IMR-90 (cell line): Measurements from ENCODE around the gene GREB1L. TPM values are rescaled to one million over a fixed set of nuclear protein-coding genes. Genes with fewer than 3 reads are reported as not detected.

Experiments
- ATAC-seq: fragments of 200-7000 bp; cut with Tn5 transposase; 2 replicates; pipeline ENCODE4 v1.9.1; 2020; ENCODE audit warnings: low read depth, mild to moderate bottlenecking, moderate library complexity
- BruUV-seq: library from RNA; stranded (reverse); fragments of 400-500 nt; replicated peaks from 2 replicates; lab custom pipeline; 2021; lab: Mats Ljungman, UMichigan
- CTCF ChIA-PET: fragments of 300-600 bp; formaldehyde crosslinking; extraction: SDS; loops from one replicate; lab custom pipeline; 2021; ENCODE audit warnings: antibody characterized with exemption; lab: Yijun Ruan, JAX
- POLR2A ChIA-PET: fragments of 300-600 bp; sonication (Branson Sonifier 250); formaldehyde crosslinking; loops from one replicate; lab custom pipeline; 2022; ENCODE audit warnings: antibody characterized with exemption; ENCODE audit not compliant: unreplicated experiment; lab: Charles Lee
- DNase-seq: peaks from one replicate; pipeline ENCODE4 v3.0.0; 2013
- H2AFZ ChIP-seq: replicated peaks from 2 replicates; pipeline ENCODE3; 2013; ENCODE audit warnings: low read length, mild to moderate bottlenecking; ENCODE audit not compliant: poor library complexity
- H2AK5ac ChIP-seq: 2 replicates; pipeline ENCODE4 v1.6.1; 2013; ENCODE audit warnings: low read depth, low read length, inconsistent platforms
- H2AK9ac ChIP-seq: replicated peaks from 2 replicates; pipeline ENCODE3; 2013; ENCODE audit warnings: mild to moderate bottlenecking, low read depth, low read length, moderate library complexity; ENCODE audit not compliant: poor library complexity
- H2BK120ac ChIP-seq: 2 replicates; pipeline ENCODE4 v1.6.1; 2013; ENCODE audit warnings: low read depth, low read length, inconsistent platforms
- H2BK15ac ChIP-seq: 3 replicates; pipeline ENCODE4 v1.6.1; 2013; ENCODE audit warnings: low read depth, low read length, inconsistent platforms
- H2BK20ac ChIP-seq: 2 replicates; pipeline ENCODE4 v1.6.1; 2013; ENCODE audit warnings: low read depth, mild to moderate bottlenecking, inconsistent platforms, low read length, moderate library complexity
- H2BK5ac ChIP-seq: 2 replicates; pipeline ENCODE4 v1.6.1; 2013; ENCODE audit warnings: mild to moderate bottlenecking, low read depth, low read length, inconsistent platforms; ENCODE audit not compliant: poor library complexity, severe bottlenecking
- H3K14ac ChIP-seq: replicated peaks from 2 replicates; pipeline ENCODE4 v1.6.1; 2013; ENCODE audit warnings: low read depth, low read length, inconsistent platforms
- H3K18ac ChIP-seq: 2 replicates; pipeline ENCODE4 v1.6.1; 2013; ENCODE audit warnings: low read depth, low read length, control low read depth
- H3K23ac ChIP-seq: 2 replicates; pipeline ENCODE4 v1.6.1; 2013; ENCODE audit warnings: low read depth, low read length, inconsistent platforms
- H3K27ac ChIP-seq: 2 replicates; pipeline ENCODE4 v1.5.1; 2013; ENCODE audit warnings: mild to moderate bottlenecking, control low read depth, low read length; ENCODE audit not compliant: insufficient read depth
- H3K27me3 ChIP-seq: 2 replicates; pipeline ENCODE4 v1.6.1; 2013; ENCODE audit warnings: low read length; ENCODE audit not compliant: control insufficient read depth, insufficient read depth
- H3K36me3 ChIP-seq: 2 replicates; pipeline ENCODE4 v1.6.1; 2013; ENCODE audit warnings: low read length, mixed read lengths; ENCODE audit not compliant: control insufficient read depth, insufficient read depth
- H3K4ac ChIP-seq: 2 replicates; pipeline ENCODE4 v1.6.1; 2013; ENCODE audit warnings: low read depth, low read length, inconsistent platforms
- H3K4me1 ChIP-seq: 2 replicates; pipeline ENCODE4 v1.6.1; 2013; ENCODE audit warnings: low read length, mixed read lengths; ENCODE audit not compliant: control insufficient read depth, insufficient read depth
- H3K4me2 ChIP-seq: 2 replicates; pipeline ENCODE4 v1.6.1; 2013; ENCODE audit warnings: low read depth, mild to moderate bottlenecking, control low read depth, low read length, moderate library complexity
- H3K4me3 ChIP-seq: 2 replicates; pipeline ENCODE4 v1.5.1; 2013; ENCODE audit warnings: low read depth, mild to moderate bottlenecking, control low read depth, low read length, moderate library complexity; ENCODE audit not compliant: insufficient read depth
- H3K56ac ChIP-seq: 2 replicates; pipeline ENCODE4 v1.6.1; 2013; ENCODE audit warnings: low read length, inconsistent platforms; ENCODE audit not compliant: insufficient read depth; ENCODE audit errors: extremely low read depth
- H3K79me1 ChIP-seq, 2 experiments: 2 replicates each; pipeline ENCODE4 v1.6.1; 2013; ENCODE audit warnings: low read length in 2 of 2, inconsistent platforms in 1 of 2, low read depth in 1 of 2
- H3K9ac ChIP-seq: 2 replicates; pipeline ENCODE4 v1.6.1; 2013; ENCODE audit warnings: low read depth, low read length, control low read depth
- H3K9me1 ChIP-seq: 2 replicates; pipeline ENCODE4 v1.6.1; 2013; ENCODE audit warnings: low read length, inconsistent platforms; ENCODE audit not compliant: insufficient read depth
- H3K9me3 ChIP-seq: 2 replicates; pipeline ENCODE4 v1.6.1; 2013; ENCODE audit warnings: low read length; ENCODE audit not compliant: control insufficient read depth, insufficient read depth
- H4K20me1 ChIP-seq: 2 replicates; pipeline ENCODE4 v1.6.1; 2013; ENCODE audit warnings: low read length, inconsistent platforms; ENCODE audit not compliant: insufficient read depth
- H4K5ac ChIP-seq: 2 replicates; pipeline ENCODE4 v1.6.1; 2013; ENCODE audit warnings: mild to moderate bottlenecking, low read depth, low read length, control low read depth
- H4K8ac ChIP-seq, 2 experiments: 2 replicates each; pipeline ENCODE4 v1.6.1; 2013; ENCODE audit warnings: low read depth in 2 of 2, low read length in 2 of 2, control low read depth in 1 of 2, inconsistent platforms in 1 of 2
- H4K91ac ChIP-seq: 2 replicates; pipeline ENCODE4 v1.6.1; 2013; ENCODE audit warnings: low read depth, low read length, inconsistent platforms; ENCODE audit not compliant: insufficient read depth
- BHLHE40 ChIP-seq: fragments of 150-350 bp; IDR thresholded peaks from 2 replicates; pipeline ENCODE4 v1.6.1; 2016; ENCODE audit warnings: mild to moderate bottlenecking, low read depth, low read length
- CEBPB ChIP-seq: IDR thresholded peaks from 2 replicates; pipeline ENCODE4 v1.6.1; 2012; ENCODE audit warnings: low read depth, low read length, improper control_type of control experiment
- CHD1 ChIP-seq: IDR thresholded peaks from 2 replicates; pipeline ENCODE4 v1.6.1; 2012; ENCODE audit warnings: low read depth, low read length, improper control_type of control experiment
- CTCF ChIP-seq: conservative IDR thresholded peaks from 2 replicates; pipeline ENCODE4 v1.5.1; 2012; ENCODE audit warnings: mild to moderate bottlenecking, low read depth, low read length, improper control_type of control experiment
- ELK1 ChIP-seq: fragments of 150-350 bp; IDR thresholded peaks from 2 replicates; pipeline ENCODE4 v1.6.1; 2016; ENCODE audit warnings: low read depth, mild to moderate bottlenecking, low read length, moderate library complexity, borderline replicate concordance
- FOS ChIP-seq: fragments of 150-350 bp; IDR thresholded peaks from 2 replicates; pipeline ENCODE4 v1.6.1; 2016; ENCODE audit warnings: low read depth, low read length
- MAFK ChIP-seq: IDR thresholded peaks from 2 replicates; pipeline ENCODE4 v1.6.1; 2012; ENCODE audit warnings: low read depth, low read length, improper control_type of control experiment
- MAZ ChIP-seq: IDR thresholded peaks from 2 replicates; pipeline ENCODE4 v1.6.1; 2012; ENCODE audit warnings: low read depth, mild to moderate bottlenecking, low read length, improper control_type of control experiment, moderate library complexity, borderline replicate concordance
- MXI1 ChIP-seq: IDR thresholded peaks from 2 replicates; pipeline ENCODE4 v1.6.1; 2012; ENCODE audit warnings: low read depth, mild to moderate bottlenecking, low read length, moderate library complexity, borderline replicate concordance
- NFE2L2 ChIP-seq: fragments of 150-350 bp; IDR thresholded peaks from 2 replicates; pipeline ENCODE4 v1.6.1; 2016; ENCODE audit warnings: low read depth, mild to moderate bottlenecking, low read length
- POLR2A ChIP-seq: IDR thresholded peaks from 2 replicates; pipeline ENCODE4 v1.6.1; 2012; ENCODE audit warnings: mild to moderate bottlenecking, low read depth, low read length
- RAD21 ChIP-seq: IDR thresholded peaks from 2 replicates; pipeline ENCODE4 v1.6.1; 2012; ENCODE audit warnings: low read length, improper control_type of control experiment
- RCOR1 ChIP-seq: IDR thresholded peaks from 2 replicates; pipeline ENCODE4 v1.6.1; 2012; ENCODE audit warnings: mild to moderate bottlenecking, low read length, improper control_type of control experiment; ENCODE audit not compliant: insufficient replicate concordance
- RFX5 ChIP-seq: IDR thresholded peaks from 2 replicates; pipeline ENCODE4 v1.8.0; 2012; ENCODE audit warnings: low read depth, mild to moderate bottlenecking, low read length, moderate library complexity
- SMC3 ChIP-seq: fragments of 150-350 bp; IDR thresholded peaks from 2 replicates; pipeline ENCODE4 v1.6.1; 2016; ENCODE audit warnings: low read depth, mild to moderate bottlenecking, antibody characterized with exemption, low read length, moderate library complexity
- USF2 ChIP-seq: fragments of 150-350 bp; IDR thresholded peaks from 2 replicates; pipeline ENCODE4 v1.6.1; 2017; ENCODE audit warnings: mild to moderate bottlenecking, antibody characterized with exemption, low read length, low read depth
- WGBS, 2 experiments: methylation state at CpG; one replicate each; pipeline versions ENCODE4 v1.1.5 to v1.1.7; 2013; ENCODE audit warnings: missing lambda C conversion rate in 2 of 2; ENCODE audit not compliant: insufficient read length in 1 of 2; ENCODE audit errors: extremely low coverage in 2 of 2; 5-methylcytosine and 5-hydroxymethylcytosine counted together
- dilution Hi-C: fragments of 300-500 bp; cut with HindIII; formaldehyde crosslinking; loops from one replicate; pipeline ENCODE4 v1.14.3; 2018; ENCODE audit warnings: low sequenced_read_pairs; ENCODE audit not compliant: unreplicated experiment
- in situ Hi-C: fragments of 300-500 bp; cut with MboI; formaldehyde crosslinking; loops from 3 replicates; pipeline ENCODE4 v1.14.3; 2019; ENCODE audit warnings: low sequenced_read_pairs, inconsistent platforms, mixed read lengths
- intact Hi-C: fragments of 100-400 bp; cut with micrococcal nuclease; formaldehyde crosslinking; loops from 2 replicates; pipeline ENCODE4 v1.10.0; 2022
- polyA plus RNA-seq, 3 experiments: library from polyadenylated mRNA; depleted of rRNA; stranded (reverse); fragments of >200 nt; gene quantifications; 2 replicates each; pipeline ENCODE4 v1.2.3, GENCODE V29; 2012; ENCODE audit warnings: low replicate concordance in 1 of 3
- total RNA-seq: library from RNA; depleted of rRNA; stranded (reverse); fragments of >200 nt; gene quantifications from 2 replicates; pipeline ENCODE4 v1.2.3, GENCODE V29; 2012

Gene GREB1L
- total and polyA plus RNA-seq, 2 of the 4 experiments (the other 2 are of a cell fraction): under 0.01 to 0.02 TPM

GRCh38 chr18:21210278-21210677 lies 31.8 kb upstream of the GREB1L start:
- in situ Hi-C loops: loop anchor here (25.0 kb wide), 1 partner anchor 727 kb away; no protein-coding TSS in a partner anchor
- POLR2A ChIA-PET: no interaction called here
- TF ChIP-seq RAD21 (no peak), CHD1 (no peak), SMC3 (no peak), RFX5 (no peak), CTCF (no peak), CEBPB (no peak), MAFK (no peak), MXI1 (no peak), NFE2L2 (no peak), ELK1 (no peak), POLR2A (no peak), RCOR1 (no peak), MAZ (no peak), FOS (no peak), BHLHE40 (no peak), USF2 (no peak)
- no peak overlapping the region for H2BK5ac ChIP-seq
- H3K9me3 ChIP-seq: no peaks in the 10 kb centered on the region
- H3K4me3 ChIP-seq: no peak overlapping the region
- H2BK120ac ChIP-seq: no peak overlapping the region
- DNase-seq: no peak
- no peak overlapping the region for H3K27ac ChIP-seq
- CTCF ChIA-PET: no interaction called here
- no peak overlapping the region for H3K4me2 ChIP-seq
- H3K79me1 ChIP-seq: no peaks in the 10 kb centered on the region
- intact Hi-C loops: loop anchor here (5.0 to 10.0 kb wide), 2 partner anchors 115 to 212 kb away; no protein-coding TSS in a partner anchor
- H3K36me3 ChIP-seq: no peaks in the 10 kb centered on the region
- H2AK5ac ChIP-seq: no peak overlapping the region
- H2BK20ac ChIP-seq: no peak overlapping the region
- H3K56ac ChIP-seq: no peak overlapping the region
- dilution Hi-C loops: no loop called here
- H4K91ac ChIP-seq: no peak overlapping the region
- H3K14ac ChIP-seq: no peak overlapping the region
- H3K27me3 ChIP-seq: peaks cover 3% of the 10 kb centered on the region; the same call in 1 of the 2 replicates
- no peaks in the 10 kb centered on the region for H3K4me1 ChIP-seq
- no peaks in the 10 kb centered on the region for H4K20me1 ChIP-seq
- no peak overlapping the region for H3K4ac ChIP-seq
- ATAC-seq: no peak
- no peak overlapping the region for H3K9ac ChIP-seq
- no CpG with 5 or more reads among the region's 1 CpG for WGBS, 2 experiments
- no peak overlapping the region for H3K23ac ChIP-seq
- H4K8ac ChIP-seq: no peak overlapping the region
- no peak overlapping the region for H2AK9ac ChIP-seq
- H4K5ac ChIP-seq: no peak overlapping the region
- no peak overlapping the region for H2AFZ ChIP-seq
- no peak overlapping the region for H3K18ac ChIP-seq
- H3K9me1 ChIP-seq: no peaks in the 10 kb centered on the region
- H2BK15ac ChIP-seq: no peak overlapping the region
- BruUV-seq: no TSS peak
